WTC11 (cell line): ENCODE data around the gene FAM117B. TPM values are rescaled to one million over a fixed set of nuclear protein-coding genes. Genes with fewer than 3 reads are reported as not detected.

Source experiments
- ATAC-seq: fragments of 200-7000 bp; cut with Tn5 transposase; 2 replicates; pipeline ENCODE4 v1.10.0; 2021; ENCODE audit warnings: mild to moderate bottlenecking, moderate library complexity
- CTCF ChIA-PET: fragments of 300-600 bp; sonication (Branson Sonifier 250); formaldehyde crosslinking; loops from one replicate; lab custom pipeline; 2021; ENCODE audit warnings: antibody characterized with exemption; lab: Charles Lee
- POLR2A ChIA-PET: fragments of 350-600 bp; sonication (Branson Sonifier 250); formaldehyde crosslinking; loops from one replicate; lab custom pipeline; 2021; ENCODE audit warnings: antibody characterized with exemption; lab: Charles Lee
- DNase-seq: peaks from one replicate; pipeline ENCODE4 v3.0.0; 2021; ENCODE audit warnings: low spot score
- H3K27ac Mint-ChIP-seq: 2 replicates; pipeline ENCODE4 v1.8.0; 2021; ENCODE audit warnings: mixed read lengths
- H3K27me3 Mint-ChIP-seq: 2 replicates; pipeline ENCODE4 v1.8.0; 2021; ENCODE audit warnings: low read depth, mild to moderate bottlenecking, moderate library complexity, mixed read lengths
- H3K36me3 Mint-ChIP-seq: 2 replicates; pipeline ENCODE4 v1.8.0; 2021; ENCODE audit warnings: mixed read lengths
- H3K4me1 Mint-ChIP-seq: 2 replicates; pipeline ENCODE4 v1.8.0; 2022; ENCODE audit warnings: mixed read lengths
- H3K4me3 Mint-ChIP-seq: 2 replicates; pipeline ENCODE4 v1.8.0; 2021; ENCODE audit warnings: mild to moderate bottlenecking, moderate library complexity, mixed read lengths
- H3K9me3 Mint-ChIP-seq: 2 replicates; pipeline ENCODE4 v1.8.0; 2021; ENCODE audit warnings: mixed read lengths
- ATF1 ChIP-seq: sonication (generic); formaldehyde crosslinking; IDR thresholded peaks from 2 replicates; pipeline ENCODE4 v1.8.1; 2023; ENCODE audit warnings: mild to moderate bottlenecking, moderate library complexity, missing genetic modification reagents
- CBFB ChIP-seq: sonication (generic); formaldehyde crosslinking; IDR thresholded peaks from 2 replicates; pipeline ENCODE4 v1.8.1; 2022; ENCODE audit warnings: mild to moderate bottlenecking, low read depth, missing genetic modification reagents
- CDX4 ChIP-seq: fragments of 250-450 bp; sonication (Bioruptor Pico); IDR thresholded peaks from 2 replicates; pipeline ENCODE4 v1.9.0; 2021; ENCODE audit warnings: moderate library complexity, mild to moderate bottlenecking, inconsistent platforms, borderline replicate concordance
- CREB1 ChIP-seq: sonication (generic); formaldehyde crosslinking; IDR thresholded peaks from 2 replicates; pipeline ENCODE4 v1.8.0; 2023; ENCODE audit warnings: mild to moderate bottlenecking, missing genetic modification reagents
- CREM ChIP-seq: sonication (generic); formaldehyde crosslinking; IDR thresholded peaks from 2 replicates; pipeline ENCODE4 v1.8.1; 2022; ENCODE audit warnings: mild to moderate bottlenecking, missing genetic modification reagents, moderate library complexity
- ELF4 ChIP-seq: sonication (generic); formaldehyde crosslinking; IDR thresholded peaks from 2 replicates; pipeline ENCODE4 v1.8.1; 2022; ENCODE audit warnings: low read depth, mild to moderate bottlenecking, moderate library complexity, missing genetic modification reagents
- ESRRA ChIP-seq: sonication (generic); formaldehyde crosslinking; IDR thresholded peaks from 2 replicates; pipeline ENCODE4 v1.8.1; 2022; ENCODE audit warnings: mild to moderate bottlenecking, missing genetic modification reagents, borderline replicate concordance
- ETV6 ChIP-seq: sonication (generic); formaldehyde crosslinking; IDR thresholded peaks from 2 replicates; pipeline ENCODE4 v1.8.1; 2022; ENCODE audit warnings: mild to moderate bottlenecking, missing genetic modification reagents
- FOXJ3 ChIP-seq: sonication (generic); formaldehyde crosslinking; IDR thresholded peaks from 2 replicates; pipeline ENCODE4 v1.9.0; 2021; ENCODE audit warnings: missing genetic modification reagents, mild to moderate bottlenecking, borderline replicate concordance
- HMGA2 ChIP-seq: fragments of 250-450 bp; sonication (Bioruptor Pico); IDR thresholded peaks from 2 replicates; pipeline ENCODE4 v1.4.0; 2021; ENCODE audit warnings: mild to moderate bottlenecking, moderate library complexity
- NFE2L1 ChIP-seq: sonication (generic); formaldehyde crosslinking; IDR thresholded peaks from 2 replicates; pipeline ENCODE4 v1.8.1; 2023; ENCODE audit warnings: missing genetic modification reagents
- NR3C1 ChIP-seq: sonication (generic); formaldehyde crosslinking; conservative IDR thresholded peaks from 2 replicates; pipeline ENCODE4 v1.8.1; 2023; ENCODE audit warnings: low read depth, mild to moderate bottlenecking, missing genetic modification reagents
- RELA ChIP-seq: sonication (generic); formaldehyde crosslinking; IDR thresholded peaks from 2 replicates; pipeline ENCODE4 v1.8.1; 2022; ENCODE audit warnings: missing genetic modification reagents, mild to moderate bottlenecking, borderline replicate concordance
- SOX15 ChIP-seq: fragments of 250-450 bp; sonication (Bioruptor Pico); IDR thresholded peaks from 2 replicates; pipeline ENCODE4 v1.9.0; 2021; ENCODE audit warnings: mild to moderate bottlenecking
- SP1 ChIP-seq: sonication (generic); formaldehyde crosslinking; conservative IDR thresholded peaks from 2 replicates; pipeline ENCODE4 v1.8.1; 2022; ENCODE audit warnings: missing genetic modification reagents
- USF1 ChIP-seq: sonication (generic); formaldehyde crosslinking; IDR thresholded peaks from 2 replicates; pipeline ENCODE4 v1.8.0; 2022; ENCODE audit warnings: mild to moderate bottlenecking, missing genetic modification reagents
- USF2 ChIP-seq: sonication (generic); formaldehyde crosslinking; IDR thresholded peaks from 2 replicates; pipeline ENCODE4 v1.8.1; 2023; ENCODE audit warnings: mild to moderate bottlenecking, missing genetic modification reagents, moderate library complexity
- ZBTB21 ChIP-seq: sonication (generic); formaldehyde crosslinking; IDR thresholded peaks from 2 replicates; pipeline ENCODE4 v1.8.1; 2023; ENCODE audit warnings: mild to moderate bottlenecking, missing genetic modification reagents, borderline replicate concordance
- ZNF263 ChIP-seq: sonication (generic); formaldehyde crosslinking; IDR thresholded peaks from 2 replicates; pipeline ENCODE4 v1.8.1; 2022; ENCODE audit warnings: low read depth, mild to moderate bottlenecking, moderate library complexity, missing genetic modification reagents
- ZNF281 ChIP-seq: sonication (generic); formaldehyde crosslinking; IDR thresholded peaks from 2 replicates; pipeline ENCODE4 v1.8.0; 2023; ENCODE audit warnings: mild to moderate bottlenecking, missing genetic modification reagents
- total RNA-seq: library from RNA; stranded (reverse); gene quantifications from 3 replicates; pipeline ENCODE4 v1.2.3, GENCODE V29; 2021
- TF ChIP-seq, protein P1 (sequence below): sonication (generic); formaldehyde crosslinking; IDR thresholded peaks from 2 replicates; pipeline ENCODE4 v1.8.1; 2022; ENCODE audit warnings: mild to moderate bottlenecking, missing genetic modification reagents, moderate library complexity, borderline replicate concordance
- TF ChIP-seq, protein P2 (sequence below): sonication (generic); formaldehyde crosslinking; IDR thresholded peaks from 2 replicates; pipeline ENCODE4 v1.8.1; 2022; ENCODE audit warnings: mild to moderate bottlenecking, moderate library complexity, missing genetic modification reagents
- TF ChIP-seq, protein P3 (sequence below): sonication (generic); formaldehyde crosslinking; IDR thresholded peaks from 2 replicates; pipeline ENCODE4 v1.8.1; 2022; ENCODE audit warnings: missing genetic modification reagents, borderline replicate concordance

Gene FAM117B
- total RNA-seq, 1 experiment from 2014 or later = 18.1 TPM

GRCh38 chr2:202604699-202605098 is 30.1 kb upstream of the FAM117B start:
- Mint-ChIP-seq H3K9me3 (no peaks in the 10 kb centered on the region), H3K27me3 (no peaks in the 10 kb centered on the region), H3K27ac (no peak overlapping the region), H3K36me3 (no peaks in the 10 kb centered on the region), H3K4me3 (no peak overlapping the region), H3K4me1 (no peaks in the 10 kb centered on the region; the same call in 1 of the 2 replicates)
- DNase-seq (no peak), ATAC-seq (no peak)
- TF ChIP-seq CREM = no peak
- TF ChIP-seq CBFB (CRISPR knock-in tag) = no peak
- no peak for TF ChIP-seq RELA (CRISPR knock-in tag)
- TF ChIP-seq, protein P1, sequence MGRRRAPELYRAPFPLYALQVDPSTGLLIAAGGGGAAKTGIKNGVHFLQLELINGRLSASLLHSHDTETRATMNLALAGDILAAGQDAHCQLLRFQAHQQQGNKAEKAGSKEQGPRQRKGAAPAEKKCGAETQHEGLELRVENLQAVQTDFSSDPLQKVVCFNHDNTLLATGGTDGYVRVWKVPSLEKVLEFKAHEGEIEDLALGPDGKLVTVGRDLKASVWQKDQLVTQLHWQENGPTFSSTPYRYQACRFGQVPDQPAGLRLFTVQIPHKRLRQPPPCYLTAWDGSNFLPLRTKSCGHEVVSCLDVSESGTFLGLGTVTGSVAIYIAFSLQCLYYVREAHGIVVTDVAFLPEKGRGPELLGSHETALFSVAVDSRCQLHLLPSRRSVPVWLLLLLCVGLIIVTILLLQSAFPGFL = no peak
- no peak for TF ChIP-seq ELF4
- TF ChIP-seq ZNF281 (CRISPR knock-in tag) = no peak
- no peak for TF ChIP-seq CDX4 (CRISPR knock-in tag)
- TF ChIP-seq SP1 (CRISPR knock-in tag) = no peak
- no peak for TF ChIP-seq NR3C1 (CRISPR knock-in tag)
- no peak for TF ChIP-seq USF1 (CRISPR knock-in tag)
- no peak for TF ChIP-seq ESRRA (CRISPR knock-in tag)
- TF ChIP-seq USF2 = no peak
- TF ChIP-seq, protein P2, sequence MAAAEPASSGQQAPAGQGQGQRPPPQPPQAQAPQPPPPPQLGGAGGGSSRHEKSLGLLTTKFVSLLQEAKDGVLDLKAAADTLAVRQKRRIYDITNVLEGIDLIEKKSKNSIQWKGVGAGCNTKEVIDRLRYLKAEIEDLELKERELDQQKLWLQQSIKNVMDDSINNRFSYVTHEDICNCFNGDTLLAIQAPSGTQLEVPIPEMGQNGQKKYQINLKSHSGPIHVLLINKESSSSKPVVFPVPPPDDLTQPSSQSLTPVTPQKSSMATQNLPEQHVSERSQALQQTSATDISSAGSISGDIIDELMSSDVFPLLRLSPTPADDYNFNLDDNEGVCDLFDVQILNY (CRISPR knock-in tag) = no peak
- no peak for TF ChIP-seq ATF1
- POLR2A ChIA-PET = no interaction called here
- CTCF ChIA-PET = no interaction called here

DNA sequence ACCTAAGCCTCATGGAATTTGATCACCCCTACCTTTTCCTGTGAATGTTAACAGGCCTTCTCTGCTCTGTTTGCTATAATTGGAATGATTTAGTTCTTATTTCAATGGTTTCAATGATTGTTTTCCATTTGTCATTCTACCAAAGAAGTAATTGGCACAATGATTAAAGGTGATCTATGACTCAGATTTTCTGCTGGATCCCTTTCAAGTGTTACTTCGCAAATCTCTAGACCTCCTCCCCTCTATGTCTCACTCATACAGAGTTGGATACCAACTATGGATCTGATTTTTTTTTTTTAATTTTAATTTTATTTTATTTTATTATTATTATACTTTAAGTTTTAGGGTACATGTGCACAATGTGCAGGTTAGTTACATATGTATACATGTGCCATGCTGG is 29.6 kb upstream of the FAM117B start:
- no peaks in the 10 kb centered on the region for H3K27me3 Mint-ChIP-seq
- no peaks in the 10 kb centered on the region for H3K36me3 Mint-ChIP-seq
- ChIA-PET CTCF (no interaction called here), POLR2A (no interaction called here)
- H3K27ac Mint-ChIP-seq = no peak overlapping the region
- no peaks in the 10 kb centered on the region; the same call in 1 of the 2 replicates for H3K4me1 Mint-ChIP-seq
- DNase-seq (no peak), ATAC-seq (no peak)
- no peaks in the 10 kb centered on the region for H3K9me3 Mint-ChIP-seq
- TF ChIP-seq SOX15 = no peak
- TF ChIP-seq HMGA2 (CRISPR knock-in tag) = no peak
- no peak for TF ChIP-seq ETV6 (CRISPR knock-in tag)
- TF ChIP-seq, protein P3, sequence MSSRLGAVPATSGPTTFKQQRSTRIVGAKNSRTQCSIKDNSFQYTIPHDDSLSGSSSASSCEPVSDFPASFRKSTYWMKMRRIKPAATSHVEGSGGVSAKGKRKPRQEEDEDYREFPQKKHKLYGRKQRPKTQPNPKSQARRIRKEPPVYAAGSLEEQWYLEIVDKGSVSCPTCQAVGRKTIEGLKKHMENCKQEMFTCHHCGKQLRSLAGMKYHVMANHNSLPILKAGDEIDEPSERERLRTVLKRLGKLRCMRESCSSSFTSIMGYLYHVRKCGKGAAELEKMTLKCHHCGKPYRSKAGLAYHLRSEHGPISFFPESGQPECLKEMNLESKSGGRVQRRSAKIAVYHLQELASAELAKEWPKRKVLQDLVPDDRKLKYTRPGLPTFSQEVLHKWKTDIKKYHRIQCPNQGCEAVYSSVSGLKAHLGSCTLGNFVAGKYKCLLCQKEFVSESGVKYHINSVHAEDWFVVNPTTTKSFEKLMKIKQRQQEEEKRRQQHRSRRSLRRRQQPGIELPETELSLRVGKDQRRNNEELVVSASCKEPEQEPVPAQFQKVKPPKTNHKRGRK (CRISPR knock-in tag) = no peak
- TF ChIP-seq ZNF263 (CRISPR knock-in tag) = no peak
- no peak for TF ChIP-seq CREB1
- TF ChIP-seq NFE2L1 (CRISPR knock-in tag) = no peak
- no peak for TF ChIP-seq ZNF281 (CRISPR knock-in tag)
- TF ChIP-seq ATF1 = no peak
- no peak for TF ChIP-seq FOXJ3 (CRISPR knock-in tag)
- TF ChIP-seq CBFB (CRISPR knock-in tag) = no peak
- no peak for TF ChIP-seq ZBTB21
- TF ChIP-seq, all 79 proteins: peak for 0
- no peak overlapping the region for H3K4me3 Mint-ChIP-seq
